Panc1 (cell line): ENCODE data around the gene MAF. TPM values are rescaled to one million over a fixed set of nuclear protein-coding genes. Genes with fewer than 3 reads are reported as not detected.

Experiments used
- ATAC-seq: fragments of 200-7000 bp; cut with Tn5 transposase; 2 replicates; pipeline ENCODE4 v1.9.1; 2020; ENCODE audit warnings: mild to moderate bottlenecking, moderate library complexity
- BruUV-seq: library from RNA; stranded (reverse); fragments of 400-500 nt; replicated peaks from 2 replicates; lab custom pipeline; 2021; lab: Mats Ljungman, UMichigan
- CTCF ChIA-PET: fragments of 300-600 bp; sonication (Branson Sonifier 250); formaldehyde crosslinking; loops from one replicate; lab custom pipeline; 2022; ENCODE audit warnings: antibody characterized with exemption; lab: Charles Lee
- POLR2A ChIA-PET: fragments of 300-600 bp; sonication (Branson Sonifier 250); formaldehyde crosslinking; loops from one replicate; lab custom pipeline; 2022; ENCODE audit warnings: antibody characterized with exemption; lab: Charles Lee
- DNase-seq: peaks from one replicate; pipeline ENCODE4 v3.0.0-alpha.2; 2010; ENCODE audit warnings: low read depth, low spot score
- H3K27ac ChIP-seq: 2 replicates; pipeline ENCODE4 v1.5.1; 2011; ENCODE audit warnings: mild to moderate bottlenecking, low read length, inconsistent platforms
- H3K27me3 ChIP-seq: fragments of 200-500 bp; sonication (Bioruptor generic); 2 replicates; pipeline ENCODE4 v1.6.0; 2014; ENCODE audit warnings: low read length, inconsistent platforms; ENCODE audit not compliant: control insufficient read depth, insufficient read depth
- H3K36me3 ChIP-seq: fragments of 200-500 bp; sonication (Bioruptor generic); 2 replicates; pipeline ENCODE4 v1.5.1; 2014; ENCODE audit warnings: inconsistent platforms, mild to moderate bottlenecking, low read length, moderate library complexity; ENCODE audit not compliant: control insufficient read depth, insufficient read depth
- H3K4me1 ChIP-seq: 2 replicates; pipeline ENCODE4 v1.5.1; 2011; ENCODE audit warnings: inconsistent platforms, mild to moderate bottlenecking, low read length, moderate library complexity; ENCODE audit not compliant: control insufficient read depth, insufficient read depth
- H3K4me3 ChIP-seq, 2 experiments: 2 replicates each; pipeline ENCODE4 v1.5.1; 2011 to 2012; ENCODE audit warnings: low read depth in 2 of 2, low read length in 2 of 2, mild to moderate bottlenecking in 2 of 2, inconsistent platforms in 1 of 2, moderate library complexity in 1 of 2
- H3K9me3 ChIP-seq: fragments of 200-500 bp; sonication (Bioruptor generic); 2 replicates; pipeline ENCODE4 v1.5.1; 2014; ENCODE audit warnings: low read depth, mild to moderate bottlenecking, inconsistent platforms, low read length, moderate library complexity; ENCODE audit not compliant: control insufficient read depth, insufficient read depth
- CTCF ChIP-seq: fragments of 450-650 bp; IDR thresholded peaks from 2 replicates; pipeline ENCODE4 v1.5.1; 2017; ENCODE audit warnings: mild to moderate bottlenecking
- POLR2AphosphoS5 ChIP-seq: IDR thresholded peaks from 2 replicates; pipeline ENCODE4 v1.6.1; 2012; ENCODE audit warnings: mild to moderate bottlenecking, low read depth, low read length, moderate library complexity
- REST ChIP-seq, 2 experiments: IDR thresholded peaks; 2 replicates each; pipeline ENCODE4 v1.6.1; 2011 to 2012; ENCODE audit warnings: low read depth in 2 of 2, control low read depth in 1 of 2, low read length in 1 of 2, mild to moderate bottlenecking in 1 of 2, moderate library complexity in 1 of 2; ENCODE audit not compliant: insufficient read depth in 1 of 2
- SIN3A ChIP-seq: IDR thresholded peaks from 2 replicates; pipeline ENCODE4 v1.6.1; 2012; ENCODE audit warnings: low read depth, mild to moderate bottlenecking, low read length, moderate library complexity, borderline replicate concordance; ENCODE audit not compliant: insufficient read depth
- TCF7L2 ChIP-seq: IDR thresholded peaks from 2 replicates; pipeline ENCODE4 v1.6.1; 2011; ENCODE audit warnings: mild to moderate bottlenecking, low read depth, low read length, inconsistent platforms
- in situ Hi-C: cut with HindIII; loops from 2 replicates; pipeline ENCODE4 v1.10.0; 2016; ENCODE audit warnings: low sequenced_read_pairs, low pct_unique_long_range_greater_than_20kb
- intact Hi-C: fragments of 100-400 bp; cut with micrococcal nuclease; formaldehyde crosslinking; loops from one replicate; pipeline ENCODE4 v1.10.0; 2022; ENCODE audit not compliant: unreplicated experiment
- total RNA-seq: library from RNA; stranded (reverse); gene quantifications from one replicate; pipeline ENCODE4 v1.2.1, GENCODE V29; 2021; ENCODE audit not compliant: unreplicated experiment

MAF gene
- total RNA-seq, 1 experiment from 2014 or later = 0.46 TPM

- H3K9me3 ChIP-seq = no peaks in the 10 kb centered on the region
- DNase-seq (no peak), ATAC-seq (no peak)
- no TSS peak for BruUV-seq
- no peak overlapping the region for H3K27ac ChIP-seq
- H3K27me3 ChIP-seq = peaks cover 2% of the 10 kb centered on the region
- no peaks in the 10 kb centered on the region for H3K4me1 ChIP-seq
- POLR2A ChIA-PET = no interaction called here
- H3K4me3 ChIP-seq = no peak overlapping the region
- intact Hi-C loops (no loop called here), in situ Hi-C loops (no loop called here)
- no peaks in the 10 kb centered on the region for H3K36me3 ChIP-seq
- TF ChIP-seq POLR2AphosphoS5 (no peak), REST (IDR thresholded peaks at IDR 0.05; ENCODE audit: insufficient read depth in 1 of 2, low read depth in 2 of 2, low read length in 1 of 2) (no peak)
- CTCF ChIA-PET = no interaction called here
Measured at GRCh38 chr16:79571903-79572535, 28.5 kb downstream of the MAF start.

GRCh38 chr16:79571065-79571902 lies 29.3 kb downstream of the MAF start:
- CTCF ChIA-PET = no interaction called here
- no peak overlapping the region for H3K4me3 ChIP-seq
- no TSS peak for BruUV-seq

More at GRCh38 chr16:79571065-79571902, 29.3 kb downstream of the MAF start:
- POLR2A ChIA-PET = no interaction called here
- TF ChIP-seq SIN3A (no peak), TCF7L2 (no peak), CTCF (no peak)
- in situ Hi-C loops = no loop called here
- Histone ChIP-seq H3K9me3 (no peaks in the 10 kb centered on the region), H3K27me3 (peaks cover 2% of the 10 kb centered on the region), H3K36me3 (no peaks in the 10 kb centered on the region), H3K27ac (no peak overlapping the region), H3K4me1 (no peaks in the 10 kb centered on the region)
- ATAC-seq = no peak
- intact Hi-C loops = no loop called here
- no peak for DNase-seq
